Activated naive CD4-positive, alpha-beta T cell treated with anti-CD3 and anti-CD28 coated beads, Interleukin-2, amount 10 ng/mL, durations not matched to agents 7 days and 5 days (primary cell): Measurements from ENCODE around the gene KATNAL2.

Experiments used
- CTCF ChIA-PET: fragments of 350-600 bp; sonication (Branson Sonifier 250); formaldehyde crosslinking; loops from one replicate; lab custom pipeline; 2021; ENCODE audit warnings: antibody characterized with exemption; lab: Charles Lee
- DNase-seq: peaks from one replicate; pipeline ENCODE4 v3.0.0-alpha.2; 2020
- H3K27ac Mint-ChIP-seq: one replicate; pipeline ENCODE4 v1.8.0; 2021; ENCODE audit warnings: mild to moderate bottlenecking, moderate library complexity, mixed read lengths
- H3K27me3 Mint-ChIP-seq: one replicate; pipeline ENCODE4 v1.8.0; 2021; ENCODE audit warnings: mild to moderate bottlenecking, mixed read lengths
- H3K36me3 Mint-ChIP-seq: one replicate; pipeline ENCODE4 v1.8.0; 2021; ENCODE audit warnings: mixed read lengths
- H3K4me1 Mint-ChIP-seq: one replicate; pipeline ENCODE4 v1.8.0; 2021; ENCODE audit warnings: mixed read lengths
- H3K4me3 Mint-ChIP-seq: one replicate; pipeline ENCODE4 v1.8.0; 2021; ENCODE audit warnings: mild to moderate bottlenecking, moderate library complexity, mixed read lengths
- H3K9me3 Mint-ChIP-seq: one replicate; pipeline ENCODE4 v1.8.0; 2021; ENCODE audit warnings: mixed read lengths

KATNAL2 gene

DNA sequence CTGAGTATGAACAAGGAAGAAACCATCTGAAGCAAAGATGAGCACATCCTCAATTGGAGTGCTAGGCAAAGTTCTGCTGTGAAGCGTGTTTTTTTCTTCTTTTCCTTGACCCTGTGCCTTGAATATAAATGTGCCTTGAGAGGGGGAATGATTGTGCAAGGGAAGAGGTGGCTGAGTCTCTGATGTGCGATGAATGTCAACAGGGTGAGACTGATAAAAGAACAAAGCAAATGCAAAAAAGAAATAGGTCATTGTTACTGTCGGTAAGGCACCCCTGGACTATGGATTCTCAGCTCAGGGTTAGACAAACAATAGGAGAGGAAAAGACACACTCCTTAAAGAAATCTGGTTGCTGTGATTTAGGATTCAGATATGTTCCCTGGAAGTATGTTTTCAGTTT, 178.4 kb downstream of the KATNAL2 start:
- H3K9me3 Mint-ChIP-seq = no peaks in the 10 kb centered on the region
- H3K36me3 Mint-ChIP-seq = no peaks in the 10 kb centered on the region

DNA sequence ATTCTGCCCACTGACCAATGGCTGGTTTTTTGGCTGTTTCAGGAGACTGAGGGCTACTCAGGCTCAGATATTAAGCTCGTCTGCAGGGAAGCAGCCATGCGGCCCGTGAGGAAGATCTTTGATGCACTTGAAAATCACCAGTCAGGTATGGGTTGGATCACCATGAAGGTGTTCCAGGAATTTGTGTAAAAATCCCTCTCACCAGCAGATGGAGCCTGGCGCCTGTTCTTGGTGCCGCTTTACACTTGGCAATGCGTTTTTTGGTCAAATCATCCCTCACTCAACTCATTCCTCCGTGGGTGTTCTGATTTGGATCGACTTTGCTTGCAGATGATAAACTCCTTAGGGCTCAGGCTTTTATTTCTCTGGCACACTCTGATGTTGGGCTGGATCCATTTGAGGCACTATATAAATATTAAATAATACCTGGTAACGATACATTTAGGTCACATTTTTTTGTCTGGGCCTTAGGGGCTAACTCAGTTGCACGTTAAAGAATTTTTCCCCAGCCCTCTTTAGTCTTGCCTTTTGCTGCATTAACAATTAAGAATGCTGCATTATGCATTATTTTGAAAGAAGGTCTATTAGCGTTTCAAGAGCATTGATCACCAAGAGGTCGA, 182.9 kb downstream of the KATNAL2 start:
- CTCF ChIA-PET = interaction anchor here (0.5 to 4.5 kb wide), 6 partner anchors 11 to 960 kb away, joined by 3 to 44 read pairs (median 3); no protein-coding TSS in a partner anchor
- no peak overlapping the region for H3K27ac Mint-ChIP-seq
- peak; percentile 72 for DNase-seq
- H3K4me3 Mint-ChIP-seq = no peak overlapping the region
- H3K9me3 Mint-ChIP-seq = no peaks in the 10 kb centered on the region
- H3K4me1 Mint-ChIP-seq = no peaks in the 10 kb centered on the region
- H3K27me3 Mint-ChIP-seq = no peaks in the 10 kb centered on the region
- peaks cover 4% of the 10 kb centered on the region for H3K36me3 Mint-ChIP-seq

More for the DNA sequence above, 178.4 kb downstream of the KATNAL2 start:
- H3K27ac Mint-ChIP-seq = no peak overlapping the region
- no peaks in the 10 kb centered on the region for H3K27me3 Mint-ChIP-seq
- H3K4me3 Mint-ChIP-seq = no peak overlapping the region
- CTCF ChIA-PET = no interaction called here
- H3K4me1 Mint-ChIP-seq = no peaks in the 10 kb centered on the region
- DNase-seq = no peak

DNA sequence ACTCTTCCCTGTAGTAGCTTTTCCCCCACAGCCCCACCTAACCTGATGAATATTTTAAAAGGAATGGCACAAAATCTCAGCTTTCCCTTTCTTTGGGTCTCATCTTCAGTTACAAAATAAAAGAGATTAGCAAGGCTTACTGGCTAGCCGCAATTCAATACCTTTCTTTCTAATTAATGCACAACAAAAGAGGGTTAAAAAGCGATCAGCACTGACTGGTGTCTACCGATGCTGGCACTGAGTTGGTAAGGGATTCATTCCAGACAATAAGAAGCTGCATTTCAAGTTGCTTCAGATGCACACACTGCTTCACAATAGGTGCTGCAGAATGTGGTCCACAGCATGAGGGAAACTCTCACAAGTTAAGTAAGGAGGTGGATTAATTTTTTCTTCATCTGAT, 191.0 kb downstream of the KATNAL2 start:
- DNase-seq = no peak
- CTCF ChIA-PET = no interaction called here
- Mint-ChIP-seq H3K4me3 (no peak overlapping the region), H3K36me3 (peaks cover 28% of the 10 kb centered on the region), H3K4me1 (no peaks in the 10 kb centered on the region), H3K9me3 (no peaks in the 10 kb centered on the region), H3K27me3 (no peaks in the 10 kb centered on the region), H3K27ac (no peak overlapping the region)

DNA sequence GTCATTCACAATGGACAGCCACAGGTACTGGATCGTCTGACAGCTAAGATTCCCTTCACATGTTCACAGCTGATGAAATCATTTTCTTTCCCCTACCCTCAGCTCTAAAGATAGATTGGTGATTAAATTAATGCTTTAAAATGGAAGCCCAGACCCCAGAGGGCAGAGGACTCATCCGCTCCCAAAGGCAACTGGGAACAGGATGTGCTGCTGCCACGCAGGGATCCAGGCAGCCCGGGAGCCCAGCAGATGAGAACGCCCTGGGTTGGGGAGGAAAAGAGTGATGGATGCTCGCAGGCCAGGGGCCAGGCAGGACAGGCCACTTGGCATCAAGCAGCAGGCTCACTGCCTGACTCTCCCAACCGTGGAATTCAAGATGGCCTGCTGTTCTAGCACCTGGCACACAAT, 191.6 kb downstream of the KATNAL2 start:
- CTCF ChIA-PET = no interaction called here

DNA sequence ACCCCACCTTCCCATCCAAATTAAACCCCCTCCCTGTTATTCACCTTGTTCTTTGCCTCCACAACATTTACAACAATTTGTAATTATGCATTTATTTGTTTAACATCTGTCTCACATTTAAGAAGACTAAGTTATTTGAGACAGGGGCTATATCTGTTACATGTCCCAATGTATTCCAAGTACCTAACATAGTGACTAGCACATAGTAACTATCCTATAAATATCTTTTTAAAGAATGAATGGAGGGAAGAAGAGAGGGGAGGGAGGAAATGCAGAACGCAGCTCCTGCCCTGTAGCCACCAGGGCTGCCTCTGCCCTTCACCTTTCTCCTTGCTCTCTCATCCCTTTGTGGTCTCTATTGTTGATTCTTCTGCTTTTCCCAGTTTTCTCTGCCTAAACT, 192.3 kb downstream of the KATNAL2 start:
- DNase-seq = no peak
- no peaks in the 10 kb centered on the region for H3K27me3 Mint-ChIP-seq
- H3K4me3 Mint-ChIP-seq = no peak overlapping the region
- CTCF ChIA-PET = interaction anchor here (1.2 kb wide), 1 partner anchor 95 kb away, joined by 5 read pairs; no protein-coding TSS in a partner anchor
- no peaks in the 10 kb centered on the region for H3K4me1 Mint-ChIP-seq
- H3K27ac Mint-ChIP-seq = no peak overlapping the region
- peaks cover 29% of the 10 kb centered on the region for H3K36me3 Mint-ChIP-seq
- H3K9me3 Mint-ChIP-seq = no peaks in the 10 kb centered on the region

More for the DNA sequence above, 191.6 kb downstream of the KATNAL2 start:
- Mint-ChIP-seq H3K27ac (no peak overlapping the region), H3K4me3 (no peak overlapping the region), H3K4me1 (no peaks in the 10 kb centered on the region), H3K9me3 (no peaks in the 10 kb centered on the region), H3K36me3 (peaks cover 28% of the 10 kb centered on the region), H3K27me3 (no peaks in the 10 kb centered on the region)
- DNase-seq = no peak

DNA sequence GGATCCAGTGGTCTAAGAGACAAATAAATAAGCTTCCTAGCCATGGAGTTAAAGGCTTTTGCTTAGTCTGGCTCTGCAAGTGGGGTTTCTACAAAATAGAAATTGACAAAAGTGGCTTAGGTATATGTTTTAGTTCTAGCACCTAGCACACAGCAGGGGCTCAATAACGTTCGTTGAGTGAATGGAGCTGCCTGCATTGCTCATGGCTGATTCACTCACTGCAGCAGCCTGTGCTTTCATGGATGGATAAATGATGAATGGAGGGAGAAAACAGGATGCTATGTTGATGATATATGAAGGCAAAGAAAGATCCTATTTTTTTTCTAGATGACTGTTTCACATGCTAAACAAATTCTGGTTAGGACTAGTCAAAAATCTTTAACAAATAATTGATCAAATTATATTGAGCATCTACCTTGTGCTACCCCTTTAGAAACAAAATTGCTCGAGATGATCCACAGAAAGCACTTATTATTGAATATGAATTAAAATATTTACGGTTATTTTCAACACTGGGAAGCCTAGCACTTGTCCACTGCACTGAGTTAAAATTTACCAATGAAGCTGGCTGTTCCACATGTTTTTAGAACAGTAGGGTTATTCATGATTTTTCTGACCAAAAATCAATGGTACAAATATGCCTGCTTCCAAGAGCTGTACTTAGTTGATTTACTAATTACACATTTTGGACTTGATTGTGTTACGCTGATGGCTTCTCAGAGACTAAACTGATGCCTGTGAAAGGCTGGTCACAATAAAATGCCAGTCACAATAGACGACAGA, 193.3 kb downstream of the KATNAL2 start:
- Mint-ChIP-seq H3K4me3 (no peak overlapping the region), H3K27ac (no peak overlapping the region), H3K27me3 (no peaks in the 10 kb centered on the region)

DNA sequence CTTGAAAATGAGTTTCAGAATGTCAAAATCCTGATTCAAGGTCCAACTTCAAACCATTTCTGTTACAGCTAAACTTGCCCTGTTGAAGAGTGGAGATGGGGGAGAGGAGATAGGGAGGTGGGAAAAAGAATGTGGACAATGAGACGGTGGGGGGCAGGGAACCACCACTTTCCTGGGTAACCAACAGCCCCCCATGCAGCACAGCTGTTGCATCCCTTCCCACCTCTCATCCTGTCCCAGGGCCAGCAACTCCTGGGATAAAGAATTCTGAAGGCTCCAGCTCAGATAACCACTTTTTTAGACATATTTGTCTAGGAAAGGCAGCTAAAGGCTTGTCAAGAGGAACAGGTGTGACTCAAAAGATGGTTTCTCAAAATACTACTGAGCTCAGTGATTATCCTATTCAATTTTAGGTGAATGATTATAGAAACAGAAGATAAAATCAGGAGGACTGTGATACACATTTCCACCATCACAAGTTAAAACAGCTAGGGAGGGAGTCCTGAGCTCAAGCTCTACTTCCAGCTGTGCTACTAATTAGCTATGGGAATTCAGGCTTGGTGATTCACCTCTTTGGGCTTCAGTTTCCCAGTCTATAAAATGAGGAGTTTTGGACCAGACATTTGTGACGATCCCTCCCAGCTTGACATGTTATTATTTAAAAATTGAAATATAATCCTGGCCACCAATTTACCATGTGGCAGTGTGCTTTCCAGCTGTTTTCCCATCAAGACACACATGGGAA, 196.6 kb downstream of the KATNAL2 start:
- peaks cover 27% of the 10 kb centered on the region for H3K36me3 Mint-ChIP-seq
- H3K9me3 Mint-ChIP-seq = no peaks in the 10 kb centered on the region
- H3K27ac Mint-ChIP-seq = no peak overlapping the region
- no peaks in the 10 kb centered on the region for H3K27me3 Mint-ChIP-seq
- no peak for DNase-seq
- CTCF ChIA-PET = no interaction called here
- H3K4me3 Mint-ChIP-seq = no peak overlapping the region
- H3K4me1 Mint-ChIP-seq = no peaks in the 10 kb centered on the region

More for the DNA sequence above, 193.3 kb downstream of the KATNAL2 start:
- Mint-ChIP-seq H3K36me3 (peaks cover 29% of the 10 kb centered on the region), H3K9me3 (no peaks in the 10 kb centered on the region), H3K4me1 (no peaks in the 10 kb centered on the region)
- CTCF ChIA-PET = interaction anchor here (1.2 kb wide), 1 partner anchor 94 kb away, joined by 5 read pairs; no protein-coding TSS in a partner anchor
- no peak for DNase-seq

DNA sequence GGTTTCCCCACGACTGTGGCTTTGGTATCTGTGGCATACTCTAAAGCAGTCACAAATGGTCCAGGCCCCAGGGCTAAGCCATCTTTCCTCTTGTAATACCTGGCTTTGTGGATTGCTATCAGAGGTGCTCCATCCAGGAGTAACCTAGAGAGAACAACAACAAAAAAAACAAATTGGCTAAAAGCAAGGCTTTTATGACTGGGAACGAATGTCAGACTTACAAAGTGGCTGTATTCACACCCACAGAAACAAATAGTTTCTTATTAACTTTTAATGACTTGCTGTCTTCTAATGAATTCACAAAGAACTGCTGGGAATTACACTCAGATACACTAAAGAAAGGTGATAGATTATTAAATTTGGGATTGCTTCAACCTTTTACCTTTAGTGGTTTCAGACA, 197.8 kb downstream of the KATNAL2 start:
- no peak for DNase-seq
- H3K9me3 Mint-ChIP-seq = no peaks in the 10 kb centered on the region
- H3K4me3 Mint-ChIP-seq = no peak overlapping the region
- CTCF ChIA-PET = interaction anchor here (1.3 kb wide), 1 partner anchor 16 kb away, joined by 3 read pairs; no protein-coding TSS in a partner anchor
- H3K27ac Mint-ChIP-seq = no peak overlapping the region
- no peaks in the 10 kb centered on the region for H3K27me3 Mint-ChIP-seq
- H3K36me3 Mint-ChIP-seq = peaks cover 28% of the 10 kb centered on the region
- H3K4me1 Mint-ChIP-seq = peaks cover 1% of the 10 kb centered on the region

DNA sequence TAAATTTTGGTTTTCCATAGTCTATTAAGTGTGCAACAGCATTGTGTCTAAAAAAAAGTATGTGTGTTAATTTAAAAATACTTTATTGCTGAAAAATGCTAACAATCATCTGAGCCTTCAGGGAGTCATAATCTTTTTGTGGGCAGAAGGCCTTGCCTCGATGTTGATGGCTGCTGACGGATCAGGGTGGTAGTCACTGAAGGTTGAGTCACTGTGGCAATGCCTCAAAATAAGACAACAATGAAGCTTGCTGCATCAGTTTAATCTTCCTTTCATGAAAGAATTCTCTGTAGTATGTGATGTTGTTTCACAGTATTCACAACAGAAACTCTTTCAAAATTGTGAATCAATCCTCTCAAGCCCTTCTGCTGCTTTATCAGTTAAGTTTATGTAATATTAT, 201.6 kb downstream of the KATNAL2 start:
- no peak overlapping the region for H3K4me3 Mint-ChIP-seq
- CTCF ChIA-PET = interaction anchor here (1.3 kb wide), 1 partner anchor 20 kb away, joined by 3 read pairs; no protein-coding TSS in a partner anchor
- no peaks in the 10 kb centered on the region for H3K9me3 Mint-ChIP-seq
- H3K27me3 Mint-ChIP-seq = no peaks in the 10 kb centered on the region
- no peak for DNase-seq
- H3K27ac Mint-ChIP-seq = no peak overlapping the region
- H3K4me1 Mint-ChIP-seq = peaks cover 12% of the 10 kb centered on the region
- peaks cover 30% of the 10 kb centered on the region for H3K36me3 Mint-ChIP-seq

DNA sequence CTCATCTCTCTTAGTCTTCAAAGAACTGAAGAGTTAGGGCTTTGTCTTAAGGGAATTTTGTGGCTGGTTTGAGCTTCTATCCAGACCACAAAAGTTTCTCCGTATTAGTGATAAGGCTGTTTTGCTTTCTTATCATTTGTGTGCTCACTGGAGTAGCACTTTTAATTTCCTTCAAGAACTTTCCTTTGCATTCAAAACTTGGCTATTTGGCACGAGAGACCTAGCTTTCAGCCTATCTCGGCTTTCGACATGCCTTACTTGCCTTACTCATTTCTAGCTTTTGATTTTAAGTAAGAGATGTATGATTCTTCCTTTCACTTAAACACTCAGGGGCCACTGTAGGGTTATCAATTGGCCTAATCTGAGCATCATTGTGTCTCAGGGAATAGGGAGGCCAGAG, 203.0 kb downstream of the KATNAL2 start:
- Mint-ChIP-seq H3K9me3 (no peaks in the 10 kb centered on the region), H3K27ac (no peak overlapping the region), H3K4me3 (no peak overlapping the region), H3K27me3 (no peaks in the 10 kb centered on the region), H3K4me1 (peaks cover 12% of the 10 kb centered on the region), H3K36me3 (peaks cover 28% of the 10 kb centered on the region)
- CTCF ChIA-PET = interaction anchor here (0.9 kb wide), 1 partner anchor 19 kb away, joined by 3 read pairs; no protein-coding TSS in a partner anchor
- no peak for DNase-seq

DNA sequence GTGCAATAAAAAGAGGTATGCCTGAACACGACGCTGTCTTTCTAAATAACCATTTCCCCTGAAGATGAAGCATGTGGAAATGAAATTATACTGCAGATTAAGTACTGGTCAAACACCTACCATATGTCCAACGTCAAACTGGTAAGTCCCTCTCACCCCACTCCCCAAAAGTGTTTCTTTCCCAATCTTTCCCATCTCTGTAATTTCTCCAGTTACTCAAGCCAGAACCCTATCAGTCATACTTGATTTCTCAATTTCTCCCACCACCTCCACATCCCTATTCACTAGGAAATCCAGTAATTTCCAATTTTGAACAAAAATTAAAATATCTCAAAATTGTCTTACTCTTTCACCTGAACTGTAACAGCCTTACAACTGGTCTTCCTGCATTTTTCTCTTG, 203.7 kb downstream of the KATNAL2 start:
- no peak overlapping the region for H3K27ac Mint-ChIP-seq
- H3K4me1 Mint-ChIP-seq = peaks cover 12% of the 10 kb centered on the region
- H3K9me3 Mint-ChIP-seq = no peaks in the 10 kb centered on the region
- H3K36me3 Mint-ChIP-seq = peaks cover 31% of the 10 kb centered on the region
- H3K4me3 Mint-ChIP-seq = no peak overlapping the region
- CTCF ChIA-PET = no interaction called here
- no peak for DNase-seq
- H3K27me3 Mint-ChIP-seq = no peaks in the 10 kb centered on the region

DNA sequence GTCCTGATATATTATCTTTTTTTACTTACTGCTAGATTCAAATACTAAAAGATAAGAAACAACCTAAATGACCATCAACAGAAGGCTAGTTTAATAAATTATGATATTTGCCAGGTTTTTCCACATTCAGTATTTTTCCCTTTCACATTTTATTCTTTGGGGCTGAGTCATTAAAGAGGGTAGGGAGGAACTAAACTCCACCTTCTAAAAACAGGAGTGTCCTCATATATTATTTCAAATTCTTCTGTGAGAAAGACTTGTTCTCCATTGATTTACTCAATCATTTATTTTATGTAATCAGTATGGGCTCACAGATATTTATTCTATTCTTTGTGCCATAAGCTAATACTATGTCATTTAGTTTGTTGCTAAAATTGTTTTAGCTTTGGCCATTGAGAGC, 223.9 kb downstream of the KATNAL2 start:
- Mint-ChIP-seq H3K9me3 (no peaks in the 10 kb centered on the region), H3K4me3 (no peak overlapping the region), H3K27me3 (no peaks in the 10 kb centered on the region), H3K36me3 (peaks cover 26% of the 10 kb centered on the region), H3K4me1 (no peaks in the 10 kb centered on the region), H3K27ac (no peak overlapping the region)
- DNase-seq = no peak
- CTCF ChIA-PET = no interaction called here

DNA sequence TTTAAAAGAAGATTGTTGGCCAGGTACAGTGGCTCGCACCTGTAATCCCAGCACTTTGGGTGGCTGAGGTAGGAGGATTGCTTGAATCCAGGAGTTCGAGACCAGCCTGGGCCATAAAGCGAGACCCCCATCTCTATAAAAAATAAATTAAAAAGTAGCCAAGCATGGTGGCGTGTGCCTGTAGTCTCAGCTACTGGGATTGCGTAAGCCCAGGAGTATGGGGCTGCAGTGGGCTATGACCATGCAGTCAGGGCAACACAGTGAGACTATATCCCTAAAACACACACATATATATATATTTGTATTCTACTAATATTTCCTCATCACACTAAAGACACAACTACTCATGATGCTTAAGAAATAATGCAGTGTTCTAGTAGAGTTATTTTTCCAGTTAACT, 225.8 kb downstream of the KATNAL2 start:
- peaks cover 21% of the 10 kb centered on the region for H3K36me3 Mint-ChIP-seq
- H3K27ac Mint-ChIP-seq = no peak overlapping the region
- H3K27me3 Mint-ChIP-seq = no peaks in the 10 kb centered on the region
- no peak for DNase-seq
- CTCF ChIA-PET = no interaction called here
- H3K4me3 Mint-ChIP-seq = no peak overlapping the region
- H3K4me1 Mint-ChIP-seq = peaks cover under 1% of the 10 kb centered on the region
- no peaks in the 10 kb centered on the region for H3K9me3 Mint-ChIP-seq

DNA sequence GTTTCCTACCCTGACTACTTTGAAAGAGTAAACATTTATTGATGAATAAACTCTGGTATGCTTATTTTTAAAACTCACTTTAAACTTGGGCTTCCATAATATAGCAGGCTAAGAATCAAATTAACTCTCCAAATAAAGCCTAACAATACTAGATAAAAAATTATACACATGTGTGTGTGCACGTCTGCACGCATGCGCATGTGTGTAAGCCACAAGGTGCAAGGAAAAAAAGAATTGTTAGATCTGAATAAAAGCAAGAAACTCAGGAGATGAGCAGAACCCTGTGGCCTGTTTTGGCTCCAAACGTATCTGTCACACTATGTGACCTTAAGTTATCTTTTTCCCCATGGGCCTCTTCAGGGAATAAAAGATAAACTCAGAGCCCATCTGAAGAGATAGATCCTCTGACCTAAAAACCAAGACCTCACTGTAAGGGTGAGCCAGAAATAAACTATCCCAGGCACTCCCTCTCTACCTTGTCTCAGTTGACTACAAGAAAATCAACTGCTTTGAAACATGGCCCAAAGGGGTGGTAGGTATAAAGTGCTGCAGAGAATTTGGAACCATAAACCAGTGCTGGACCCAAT, 226.6 kb downstream of the KATNAL2 start:
- H3K4me1 Mint-ChIP-seq = peaks cover 8% of the 10 kb centered on the region
- H3K27ac Mint-ChIP-seq = no peak overlapping the region
- H3K4me3 Mint-ChIP-seq = no peak overlapping the region
- CTCF ChIA-PET = no interaction called here
- no peak for DNase-seq
- peaks cover 19% of the 10 kb centered on the region for H3K36me3 Mint-ChIP-seq
- no peaks in the 10 kb centered on the region for H3K9me3 Mint-ChIP-seq
- no peaks in the 10 kb centered on the region for H3K27me3 Mint-ChIP-seq
